HUES48 (cell line): ENCODE results near the gene ARHGEF40.

ENCODE experiments used
- H3K27ac ChIP-seq: one replicate; pipeline ENCODE4 v1.7.0; 2013; ENCODE audit warnings: low read depth, low read length, inconsistent platforms
- H3K27me3 ChIP-seq: 2 replicates; pipeline ENCODE4 v1.6.1; 2013; ENCODE audit warnings: mild to moderate bottlenecking, low read length; ENCODE audit not compliant: control insufficient read depth, insufficient read depth
- H3K36me3 ChIP-seq: 2 replicates; pipeline ENCODE4 v1.6.1; 2013; ENCODE audit warnings: low read length; ENCODE audit not compliant: control insufficient read depth, insufficient read depth
- H3K4me1 ChIP-seq: 2 replicates; pipeline ENCODE4 v1.6.1; 2013; ENCODE audit warnings: mild to moderate bottlenecking, low read length; ENCODE audit not compliant: control insufficient read depth, insufficient read depth
- H3K4me3 ChIP-seq: 2 replicates; pipeline ENCODE4 v1.5.1; 2013; ENCODE audit warnings: mild to moderate bottlenecking, low read depth, low read length
- H3K9ac ChIP-seq: 2 replicates; pipeline ENCODE4 v1.6.1; 2013; ENCODE audit warnings: mild to moderate bottlenecking, low read depth, low read length, moderate library complexity
- H3K9me3 ChIP-seq: 2 replicates; pipeline ENCODE4 v1.6.1; 2013; ENCODE audit warnings: low read length; ENCODE audit not compliant: control insufficient read depth, insufficient read depth

Gene ARHGEF40

GRCh38 chr14:21070083-21070609 is at the start of gene ARHGEF40:
Gene ARHGEF40 (plus strand): TSS chr14:21070304. CDS start chr14:21070397, 93 bp downstream.
- Histone ChIP-seq H3K36me3 (peaks cover 26% of the 10 kb centered on the region), H3K9me3 (no peaks in the 10 kb centered on the region), H3K4me1 (peaks cover 12% of the 10 kb centered on the region), H3K27me3 (peaks cover 20% of the 10 kb centered on the region), H3K4me3 (peak within 1 kb of the TSS; percentile 91), H3K9ac (peak within 1 kb of the TSS; percentile 50), H3K27ac (peak within 1 kb of the TSS; percentile 97)

- Histone ChIP-seq H3K27me3 (peaks cover 32% of the 10 kb centered on the region), H3K9ac (no peak overlapping the region), H3K9me3 (no peaks in the 10 kb centered on the region), H3K4me3 (no peak overlapping the region), H3K27ac (no peak overlapping the region), H3K4me1 (peaks cover 2% of the 10 kb centered on the region; the same call in 1 of the 2 replicates), H3K36me3 (0 out of 2 replicates have a peak, but pooled peaks cover 4% of the 10 kb centered on the region)
Observed at GRCh38 chr14:21020977-21021545, 49.0 kb upstream of the ARHGEF40 start.

- Histone ChIP-seq H3K9ac (no peak overlapping the region), H3K9me3 (no peaks in the 10 kb centered on the region), H3K36me3 (0 out of 2 replicates have a peak, but pooled peaks cover 3% of the 10 kb centered on the region), H3K27me3 (peaks cover 42% of the 10 kb centered on the region), H3K4me3 (no peak overlapping the region), H3K27ac (no peak overlapping the region), H3K4me1 (peaks cover 14% of the 10 kb centered on the region)
Observed at GRCh38 chr14:21022686-21023085, 47.4 kb upstream of the ARHGEF40 start.

GRCh38 chr14:21023174-21023573 is 46.9 kb upstream of the ARHGEF40 start:
- no peaks in the 10 kb centered on the region for H3K36me3 ChIP-seq
- H3K4me3 ChIP-seq, result no peak overlapping the region
- H3K4me1 ChIP-seq, result peaks cover 14% of the 10 kb centered on the region
- H3K27ac ChIP-seq, result no peak overlapping the region
- peaks cover 42% of the 10 kb centered on the region for H3K27me3 ChIP-seq
- no peak overlapping the region for H3K9ac ChIP-seq
- H3K9me3 ChIP-seq, result no peaks in the 10 kb centered on the region

- Histone ChIP-seq H3K9me3 (no peaks in the 10 kb centered on the region), H3K4me1 (peaks cover 14% of the 10 kb centered on the region), H3K4me3 (peak overlapping the region; percentile 92), H3K9ac (no peak overlapping the region; the same call in 1 of the 2 replicates), H3K27me3 (peaks cover 42% of the 10 kb centered on the region), H3K36me3 (no peaks in the 10 kb centered on the region), H3K27ac (no peak overlapping the region)
Observed at GRCh38 chr14:21023817-21024584, 46.1 kb upstream of the ARHGEF40 start.

GRCh38 chr14:21024585-21025370 is 45.3 kb upstream of the ARHGEF40 start, which contains the start of gene NDRG2:
Gene NDRG2 (minus strand): TSS chr14:21025061. CDS start chr14:21023315, 1,746 bp downstream.
- Histone ChIP-seq H3K9me3 (no peaks in the 10 kb centered on the region), H3K27ac (peak within 1 kb of the TSS; percentile 86), H3K4me3 (peak within 1 kb of the TSS; percentile 92), H3K27me3 (peaks cover 42% of the 10 kb centered on the region), H3K36me3 (no peaks in the 10 kb centered on the region), H3K9ac (peak within 1 kb of the TSS; percentile 60; the same call in 1 of the 2 replicates), H3K4me1 (peaks cover 14% of the 10 kb centered on the region)

- peak overlapping the region; percentile 86 for H3K27ac ChIP-seq
- H3K36me3 ChIP-seq, result no peaks in the 10 kb centered on the region
- H3K27me3 ChIP-seq, result peaks cover 42% of the 10 kb centered on the region
- peak overlapping the region; percentile 76 for H3K4me3 ChIP-seq
- H3K4me1 ChIP-seq, result peaks cover 14% of the 10 kb centered on the region
- H3K9ac ChIP-seq, result no peak overlapping the region
- no peaks in the 10 kb centered on the region for H3K9me3 ChIP-seq
Observed at GRCh38 chr14:21025371-21026273, 44.5 kb upstream of the ARHGEF40 start.

GRCh38 chr14:21026274-21026987 is 43.7 kb upstream of the ARHGEF40 start:
- Histone ChIP-seq H3K9me3 (no peaks in the 10 kb centered on the region), H3K27me3 (peaks cover 40% of the 10 kb centered on the region), H3K4me3 (peak overlapping the region; percentile 76), H3K27ac (peak overlapping the region; percentile 86), H3K36me3 (no peaks in the 10 kb centered on the region), H3K9ac (no peak overlapping the region), H3K4me1 (peaks cover 14% of the 10 kb centered on the region)

- Histone ChIP-seq H3K4me1 (peaks cover 14% of the 10 kb centered on the region), H3K9me3 (no peaks in the 10 kb centered on the region), H3K4me3 (no peak overlapping the region), H3K27me3 (peaks cover 35% of the 10 kb centered on the region), H3K9ac (no peak overlapping the region), H3K36me3 (no peaks in the 10 kb centered on the region), H3K27ac (no peak overlapping the region)
Observed at GRCh38 chr14:21026988-21027315, 43.2 kb upstream of the ARHGEF40 start.
